ENCODE data around the gene CAMK2D.

The CAMK2D gene

GRCh38 chr4:113760094-113760794 is 1.3 kb downstream of the CAMK2D start:
- H3K9me3 ChIP-seq (replicated peaks; ENCODE audit: insufficient read depth, low read length): no peaks in the 10 kb centered on the region
- H3F3A ChIP-seq (ENCODE audit: insufficient read depth, low read length): peaks cover 20% of the 10 kb centered on the region
- peak; percentile 11 for DNase-seq
- H3K9ac ChIP-seq (ENCODE audit: low read length): peak overlapping the region; percentile 81
- TF ChIP-seq EZH2 (optimal IDR thresholded peaks at IDR 0.05; ENCODE audit: low read depth, low read length) (no peak), EZH2phosphoT487 (IDR thresholded peaks at IDR 0.05; ENCODE audit: low read length) (no peak), CTCF (IDR thresholded peaks at IDR 0.05; ENCODE audit: low read length) (no peak)
- H3K9me2 ChIP-seq (replicated peaks; ENCODE audit: insufficient read depth, low read length): no peaks in the 10 kb centered on the region
- no peaks in the 10 kb centered on the region for H4K20me1 ChIP-seq (ENCODE audit: insufficient read depth, low read length)
- H3K4me1 ChIP-seq (ENCODE audit: low read length): peaks cover 12% of the 10 kb centered on the region; the same call in 1 of the 2 replicates
- H3K4me2 ChIP-seq (ENCODE audit: low read depth, low read length): peak overlapping the region; percentile 97
- H2AFZ ChIP-seq (ENCODE audit: low read length): peak overlapping the region; percentile 85
- H3K27me3 ChIP-seq (replicated peaks; ENCODE audit: insufficient read depth, low read length): no peaks in the 10 kb centered on the region
- H3K79me2 ChIP-seq (ENCODE audit: low read length): peaks cover 6% of the 10 kb centered on the region; the same call in 1 of the 2 replicates
- no peaks in the 10 kb centered on the region for H3K36me3 ChIP-seq (replicated peaks; ENCODE audit: insufficient read depth, low read length)
- H3K4me3 ChIP-seq (ENCODE audit: low read length): peak overlapping the region; percentile 68
- H3K27ac ChIP-seq (ENCODE audit: low read length): peak overlapping the region; percentile 92; the same call in 1 of the 2 replicates

- no peak overlapping the region for H3K9ac ChIP-seq (ENCODE audit: low read length)
- no peak for TF ChIP-seq EZH2 (optimal IDR thresholded peaks at IDR 0.05; ENCODE audit: low read depth, low read length)
- TF ChIP-seq EZH2phosphoT487 (IDR thresholded peaks at IDR 0.05; ENCODE audit: low read length): no peak
- H3K27me3 ChIP-seq (replicated peaks; ENCODE audit: insufficient read depth, low read length): no peaks in the 10 kb centered on the region
- peaks cover 20% of the 10 kb centered on the region for H3F3A ChIP-seq (ENCODE audit: insufficient read depth, low read length)
- H4K20me1 ChIP-seq (ENCODE audit: insufficient read depth, low read length): no peaks in the 10 kb centered on the region
- peaks cover 12% of the 10 kb centered on the region; the same call in 1 of the 2 replicates for H3K4me1 ChIP-seq (ENCODE audit: low read length)
- no peaks in the 10 kb centered on the region for H3K36me3 ChIP-seq (replicated peaks; ENCODE audit: insufficient read depth, low read length)
- DNase-seq: no peak
- no peak overlapping the region for H3K27ac ChIP-seq (ENCODE audit: low read length)
- H3K9me2 ChIP-seq (replicated peaks; ENCODE audit: insufficient read depth, low read length): no peaks in the 10 kb centered on the region
- no peaks in the 10 kb centered on the region for H3K9me3 ChIP-seq (replicated peaks; ENCODE audit: insufficient read depth, low read length)
- peak overlapping the region; percentile 97 for H3K4me2 ChIP-seq (ENCODE audit: low read depth, low read length)
- no peak overlapping the region for H2AFZ ChIP-seq (ENCODE audit: low read length)
- H3K4me3 ChIP-seq (ENCODE audit: low read length): no peak overlapping the region
- H3K79me2 ChIP-seq (ENCODE audit: low read length): peaks cover 6% of the 10 kb centered on the region; the same call in 1 of the 2 replicates
Measured at GRCh38 chr4:113759696-113760093, 1.8 kb downstream of the CAMK2D start.

DNA sequence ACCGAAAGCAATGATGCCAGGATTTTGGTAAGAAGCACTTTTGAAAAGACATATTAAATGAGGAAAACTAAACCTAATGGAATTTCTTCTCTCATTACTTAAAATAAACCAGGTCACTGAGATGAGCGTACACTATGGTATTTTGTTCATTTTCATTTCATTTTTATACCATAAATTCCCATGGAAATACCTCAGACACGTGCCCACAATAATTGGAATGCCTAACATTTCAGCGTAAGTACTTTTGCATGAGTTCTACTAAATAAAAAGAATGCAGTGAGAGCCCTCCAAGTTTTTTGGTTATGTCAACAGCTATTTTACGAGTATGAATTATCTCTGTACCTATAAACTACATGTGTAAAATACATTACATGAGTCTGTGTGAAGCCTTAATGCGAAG is 3.2 kb downstream of the CAMK2D start:
- no peak for TF ChIP-seq CTCF (IDR thresholded peaks at IDR 0.05; ENCODE audit: low read length)
- no peak for TF ChIP-seq EZH2 (optimal IDR thresholded peaks at IDR 0.05; ENCODE audit: low read depth, low read length)
- no peak for TF ChIP-seq EZH2phosphoT487 (IDR thresholded peaks at IDR 0.05; ENCODE audit: low read length)
- Histone ChIP-seq H3K27ac (ENCODE audit: low read length) (no peak overlapping the region), H4K20me1 (ENCODE audit: insufficient read depth, low read length) (no peaks in the 10 kb centered on the region), H3K4me3 (ENCODE audit: low read length) (no peak overlapping the region), H3K27me3 (replicated peaks; ENCODE audit: insufficient read depth, low read length) (no peaks in the 10 kb centered on the region), H3K36me3 (replicated peaks; ENCODE audit: insufficient read depth, low read length) (no peaks in the 10 kb centered on the region), H3K9me3 (replicated peaks; ENCODE audit: insufficient read depth, low read length) (no peaks in the 10 kb centered on the region), H3K4me1 (ENCODE audit: low read length) (peaks cover 11% of the 10 kb centered on the region; the same call in 1 of the 2 replicates), H3F3A (ENCODE audit: insufficient read depth, low read length) (peaks cover 19% of the 10 kb centered on the region), H3K79me2 (ENCODE audit: low read length) (peaks cover 6% of the 10 kb centered on the region; the same call in 1 of the 2 replicates), H3K4me2 (ENCODE audit: low read depth, low read length) (no peak overlapping the region), H3K9me2 (replicated peaks; ENCODE audit: insufficient read depth, low read length) (no peaks in the 10 kb centered on the region), H2AFZ (ENCODE audit: low read length) (no peak overlapping the region), H3K9ac (ENCODE audit: low read length) (no peak overlapping the region)
- no peak for DNase-seq

GRCh38 chr4:113757486-113757885 is 4.1 kb downstream of the CAMK2D start:
- H3K4me1 ChIP-seq (ENCODE audit: low read length): 0 out of 2 replicates have a peak, but pooled peaks cover 7% of the 10 kb centered on the region

More at GRCh38 chr4:113757486-113757885, 4.1 kb downstream of the CAMK2D start:
- Histone ChIP-seq H4K20me1 (ENCODE audit: insufficient read depth, low read length) (no peaks in the 10 kb centered on the region), H3K79me2 (ENCODE audit: low read length) (peaks cover 6% of the 10 kb centered on the region; the same call in 1 of the 2 replicates), H3K9me2 (replicated peaks; ENCODE audit: insufficient read depth, low read length) (no peaks in the 10 kb centered on the region), H3K4me2 (ENCODE audit: low read depth, low read length) (no peak overlapping the region), H3F3A (ENCODE audit: insufficient read depth, low read length) (peaks cover 12% of the 10 kb centered on the region), H3K4me3 (ENCODE audit: low read length) (no peak overlapping the region), H3K9ac (ENCODE audit: low read length) (no peak overlapping the region), H3K27ac (ENCODE audit: low read length) (no peak overlapping the region), H3K36me3 (replicated peaks; ENCODE audit: insufficient read depth, low read length) (no peaks in the 10 kb centered on the region), H3K9me3 (replicated peaks; ENCODE audit: insufficient read depth, low read length) (no peaks in the 10 kb centered on the region), H2AFZ (ENCODE audit: low read length) (no peak overlapping the region), H3K27me3 (replicated peaks; ENCODE audit: insufficient read depth, low read length) (no peaks in the 10 kb centered on the region)
- no peak for TF ChIP-seq EZH2 (optimal IDR thresholded peaks at IDR 0.05; ENCODE audit: low read depth, low read length)
- TF ChIP-seq EZH2phosphoT487 (IDR thresholded peaks at IDR 0.05; ENCODE audit: low read length): no peak
- TF ChIP-seq CTCF (IDR thresholded peaks at IDR 0.05; ENCODE audit: low read length): no peak
- DNase-seq: no peak
